NCI-H526 (cell line): ENCODE results near the gene LYL1.
A peak's percentile ranks its signal among the peaks of the same experiment; 100 is the strongest.

Experiments
- DNase-seq, 2 experiments: peaks; one replicate each; lab custom pipeline; 2025; lab: John Stamatoyannopoulos, UW

The LYL1 gene

GRCh38 chr19:13104848-13105711, 2.4 kb upstream of the LYL1 start:
- DNase-seq = no peak

DNA sequence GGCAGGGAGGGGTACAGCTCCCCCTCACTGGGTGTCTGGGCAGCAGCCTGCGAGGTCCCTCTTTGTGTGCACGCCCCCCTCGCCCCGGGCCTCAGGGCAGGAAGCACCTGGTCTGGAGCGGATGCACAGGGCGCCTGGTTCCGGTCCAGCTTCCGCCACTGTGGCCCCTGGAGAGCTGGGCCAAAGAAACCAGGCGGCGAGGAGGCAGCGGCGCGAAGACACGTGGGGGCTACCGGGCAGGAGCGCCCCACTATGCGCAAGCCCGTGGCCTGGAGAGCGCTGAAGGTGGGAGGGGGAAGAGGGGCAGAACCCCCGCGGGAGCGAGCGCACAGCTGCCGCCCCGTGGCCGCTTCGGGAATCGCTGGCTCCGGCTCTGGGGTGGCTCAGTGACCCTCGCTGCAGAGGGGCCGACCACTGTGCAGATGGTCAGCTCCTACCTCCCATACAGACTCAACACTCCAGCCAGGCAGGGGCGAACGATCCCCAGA, 1.7 kb upstream of the LYL1 start:
- DNase-seq = peak in 1 of 2 experiments; percentile 24

DNA sequence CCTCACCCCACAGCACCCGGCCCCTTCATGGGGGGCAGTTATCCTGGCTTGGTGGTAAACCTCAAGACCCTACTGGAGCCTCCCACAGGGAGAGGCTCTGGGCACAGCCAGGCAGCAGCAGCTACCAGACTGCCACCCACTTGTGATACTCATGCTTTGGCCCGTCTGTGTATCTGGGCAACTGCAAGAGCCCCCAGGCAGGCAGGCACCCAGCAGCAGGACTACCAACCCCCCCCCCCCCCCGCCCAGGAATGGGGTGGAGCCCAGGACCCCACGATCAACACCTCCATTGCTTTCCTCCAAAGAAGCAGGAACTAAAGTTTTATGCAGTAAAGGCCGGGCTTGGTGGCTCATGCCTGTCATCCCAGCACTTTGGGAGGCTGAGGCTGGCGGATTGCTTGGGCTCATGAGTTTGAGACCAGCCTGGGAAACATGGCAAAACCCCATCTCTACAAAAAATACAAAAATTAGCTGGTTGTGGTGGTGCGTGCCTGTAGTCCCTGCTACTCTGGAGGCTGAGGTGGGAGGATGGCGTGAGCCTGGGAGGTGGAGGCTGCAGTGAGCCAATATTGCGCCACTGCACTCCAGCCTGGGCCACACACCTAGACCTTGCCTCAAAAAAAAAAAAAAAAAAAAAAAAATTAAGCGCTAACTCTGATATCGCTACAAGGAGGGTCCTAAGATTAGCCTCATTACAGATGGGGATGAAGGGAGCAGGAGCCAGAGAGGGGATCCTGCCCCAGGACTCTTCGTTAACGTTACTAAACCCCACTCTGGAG, 1.1 kb upstream of the LYL1 start:
- no peak for DNase-seq

GRCh38 chr19:13102416-13102665, 317 bp downstream of the LYL1 start:
- no peak for DNase-seq

GRCh38 chr19:13101590-13102415, 855 bp downstream of the LYL1 start:
- peak in 1 of 2 experiments; percentile 2 for DNase-seq

- peak in 1 of 2 experiments; percentile 33 for DNase-seq
These were observed 1.6 kb downstream of the LYL1 start for GRCh38 chr19:13100841-13101589.

- no peak for DNase-seq
These were observed 2.5 kb downstream of the LYL1 start for GRCh38 chr19:13100031-13100588.

DNA sequence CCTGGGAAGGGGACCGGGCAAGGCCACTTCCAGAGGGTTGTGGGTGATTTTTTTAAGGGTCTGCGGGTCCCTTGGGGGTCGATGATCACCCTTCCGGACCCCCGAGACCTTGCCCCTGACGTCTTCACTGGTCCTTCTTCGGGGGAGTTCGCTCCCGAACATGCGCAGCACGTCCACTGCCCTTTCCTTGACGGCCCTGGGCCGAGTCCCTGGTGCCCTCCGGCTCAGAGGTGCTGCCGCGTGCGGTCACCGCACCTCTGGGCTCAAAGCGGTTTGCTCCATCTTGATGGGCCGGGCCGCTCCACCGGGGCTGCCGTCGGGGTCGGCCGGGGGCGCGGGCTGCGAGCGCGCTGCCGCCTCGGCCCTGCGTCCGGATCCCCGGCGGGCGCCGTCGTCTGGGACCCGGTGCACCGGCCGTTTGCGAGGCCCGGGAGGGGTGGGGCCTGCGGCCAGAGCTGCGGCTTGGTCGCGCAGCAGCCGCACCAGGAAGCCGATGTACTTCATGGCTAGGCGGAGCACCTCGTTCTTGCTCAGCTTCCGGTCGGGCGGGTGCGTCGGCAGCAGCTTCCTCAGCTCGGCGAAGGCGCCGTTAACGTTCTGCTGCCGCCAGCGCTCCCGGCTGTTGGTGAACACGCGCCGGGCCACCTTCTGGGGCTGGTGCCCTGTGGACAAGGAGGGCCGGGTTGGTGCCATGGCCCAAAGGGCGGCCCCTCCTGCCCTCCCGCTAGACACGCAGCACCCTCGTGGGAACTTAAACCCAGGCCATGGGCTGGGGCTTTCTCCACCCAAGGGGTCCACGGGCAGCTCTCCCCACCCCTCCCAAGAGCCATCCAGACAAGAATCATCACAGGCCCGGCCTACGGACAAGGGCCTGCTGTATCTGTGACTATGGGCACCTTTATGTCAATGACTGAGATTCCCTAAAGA, 3.3 kb downstream of the LYL1 start:
- DNase-seq = peak in 1 of 2 experiments; percentile 28

- DNase-seq = peak in 1 of 2 experiments; percentile 20
These were observed 4.2 kb downstream of the LYL1 start for GRCh38 chr19:13098277-13099072.

GRCh38 chr19:13097463-13098258, 5.0 kb downstream of the LYL1 start:
- no peak for DNase-seq

DNA sequence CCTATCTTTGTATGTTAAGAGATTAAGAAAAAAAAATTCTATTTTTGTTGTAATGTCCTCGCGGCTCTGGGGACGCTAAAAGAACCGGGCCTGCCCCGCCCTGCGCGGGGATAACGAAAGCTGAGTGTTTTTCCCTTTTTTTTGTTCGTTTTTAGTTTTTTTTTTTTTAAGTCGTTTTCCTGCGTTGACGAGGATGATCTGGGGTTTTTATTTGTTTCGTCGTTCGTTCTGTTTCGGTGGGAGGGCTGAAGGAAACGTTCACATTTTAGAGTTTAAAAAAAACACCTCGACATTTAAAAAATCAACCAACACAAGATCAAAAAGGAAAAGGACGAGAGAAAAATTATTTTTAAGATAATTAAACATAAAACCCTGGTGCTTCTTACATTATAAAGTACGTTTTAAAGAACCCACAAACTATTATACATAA, 5.6 kb downstream of the LYL1 start:
- no peak for DNase-seq

GRCh38 chr19:13095934-13096927, 6.4 kb downstream of the LYL1 start:
- DNase-seq = no peak

GRCh38 chr19:13095393-13095784, 7.3 kb downstream of the LYL1 start:
- DNase-seq = no peak

- no peak for DNase-seq
These were observed 7.8 kb downstream of the LYL1 start for GRCh38 chr19:13094771-13095392.

DNA sequence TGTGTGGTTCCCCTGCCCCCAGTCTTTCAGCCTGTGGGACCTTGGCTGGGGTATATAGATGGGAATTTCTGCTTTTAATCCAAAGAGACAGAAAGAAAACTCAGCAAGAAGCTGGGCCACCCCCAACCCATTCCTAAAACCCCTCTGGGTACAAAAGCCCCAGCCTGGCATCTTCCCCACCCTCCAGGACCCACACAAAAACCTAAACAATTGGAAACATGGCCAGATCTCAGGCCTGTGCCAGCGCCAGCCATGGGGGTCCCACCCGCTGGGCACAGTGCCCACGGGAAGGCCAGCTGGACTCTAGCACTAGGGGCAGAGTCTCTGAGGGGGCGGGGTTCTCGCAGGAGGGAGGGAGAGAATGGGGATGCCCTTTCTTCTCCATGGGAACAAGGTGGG, 8.6 kb downstream of the LYL1 start:
- no peak for DNase-seq

DNA sequence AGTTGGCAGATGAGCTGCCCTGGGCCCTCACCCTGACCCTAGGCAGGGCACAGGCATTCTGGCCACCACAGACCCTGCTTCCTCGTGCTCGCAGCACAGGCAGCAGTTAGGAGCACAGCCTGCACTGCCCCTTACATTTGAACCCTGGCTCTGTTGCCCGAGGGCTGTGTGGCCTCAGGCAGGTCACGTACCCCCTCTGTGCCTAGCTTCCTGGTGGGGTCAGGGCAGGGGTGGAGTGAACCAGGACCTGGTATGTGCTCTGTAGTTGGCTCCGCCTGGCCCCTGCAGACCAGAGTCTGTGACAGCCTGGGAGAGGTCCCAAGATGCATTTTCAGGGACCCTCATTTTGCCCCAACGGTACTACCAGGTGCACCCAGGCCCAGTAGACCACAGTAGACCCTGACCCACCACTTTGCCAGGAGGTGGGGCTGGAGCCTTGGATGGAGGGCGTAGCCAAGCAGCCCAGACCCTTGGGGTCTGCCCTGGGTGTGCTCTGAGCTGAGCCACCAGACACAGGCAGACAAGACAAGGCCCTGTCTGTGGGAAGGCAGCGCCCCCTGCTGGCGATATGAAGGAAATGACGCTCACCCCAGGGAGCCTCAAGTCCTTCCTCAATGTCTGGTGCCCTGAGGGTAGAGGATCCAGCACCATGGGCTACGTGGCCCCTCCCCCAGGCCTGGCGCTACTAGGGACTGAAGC, 9.1 kb downstream of the LYL1 start:
- DNase-seq = peak; percentile 40 to 67
